A549 (cell line): ENCODE measurements around the gene TCERG1L.

Experiments used
- CHD2 ChIP-seq: fragments of 150-350 bp; IDR thresholded peaks from 2 replicates; pipeline ENCODE4 v1.6.1; 2014; ENCODE audit warnings: low read length; ENCODE audit not compliant: partially characterized antibody
- CHD4 ChIP-seq: fragments of 200-600 bp; sonication (generic); IDR thresholded peaks from 2 replicates; pipeline ENCODE4 v1.6.1; 2016; ENCODE audit warnings: antibody characterized with exemption, mild to moderate bottlenecking, borderline replicate concordance
- CTCF ChIP-seq: fragments of >200 bp; sonication (Bioruptor Twin); formaldehyde crosslinking; IDR thresholded peaks from 3 replicates; pipeline ENCODE4 v1.5.1; 2016
- E2F6 ChIP-seq: IDR thresholded peaks from 2 replicates; pipeline ENCODE4 v1.6.1; 2012; ENCODE audit warnings: low read depth, borderline replicate concordance
- EP300 ChIP-seq, 2 experiments: fragments of >200 bp; sonication (Bioruptor Twin); formaldehyde crosslinking; IDR thresholded peaks; 2 replicates in 1 of 2; 3 replicates in 1 of 2; pipeline ENCODE4 v1.6.1; 2016 to 2017
- ESRRA ChIP-seq: fragments of 150-350 bp; IDR thresholded peaks from 2 replicates; pipeline ENCODE4 v1.6.1; 2014; ENCODE audit warnings: mild to moderate bottlenecking, low read length, borderline replicate concordance
- MYC ChIP-seq: IDR thresholded peaks from 2 replicates; pipeline ENCODE4 v1.6.1; 2012; ENCODE audit warnings: mild to moderate bottlenecking, inconsistent platforms, low read length, improper control_type of control experiment, borderline replicate concordance
- PHF8 ChIP-seq: fragments of 200-600 bp; sonication (generic); IDR thresholded peaks from 2 replicates; pipeline ENCODE4 v1.6.1; 2016; ENCODE audit warnings: low read depth, mild to moderate bottlenecking, antibody characterized with exemption, moderate library complexity, borderline replicate concordance
- POLR2A ChIP-seq: IDR thresholded peaks from 2 replicates; pipeline ENCODE4 v1.6.1; 2012; ENCODE audit warnings: mild to moderate bottlenecking, low read length
- RAD21 ChIP-seq, 2 experiments: fragments of >200 bp in 1 of 2; sonication (Bioruptor Twin) in 1 of 2; formaldehyde crosslinking in 1 of 2; IDR thresholded peaks in 1 of 2; conservative IDR thresholded peaks in 1 of 2; 2 replicates in 1 of 2; 3 replicates in 1 of 2; pipeline ENCODE4 v1.6.1; 2012 to 2018; ENCODE audit warnings: inconsistent platforms in 1 of 2
- REST ChIP-seq: fragments of 200-600 bp; sonication (generic); IDR thresholded peaks from 2 replicates; pipeline ENCODE4 v1.6.1; 2016; ENCODE audit warnings: antibody characterized with exemption, mild to moderate bottlenecking, moderate library complexity
- TFCP2L1 ChIP-seq: fragments of 250-450 bp; sonication (Bioruptor Pico); IDR thresholded peaks from 2 replicates; pipeline ENCODE4 v1.5.0; 2021; ENCODE audit warnings: mild to moderate bottlenecking
- USF2 ChIP-seq: fragments of 450-650 bp; IDR thresholded peaks from 2 replicates; pipeline ENCODE4 v1.6.1; 2014; ENCODE audit warnings: antibody characterized with exemption

GRCh38 chr10:131162211-131162610, 149.3 kb downstream of the TCERG1L start:
- TF ChIP-seq EP300 (IDR thresholded peaks at IDR 0.05) (no peak), CTCF (no peak), REST (no peak), POLR2A (no peak), PHF8 (no peak), E2F6 (no peak), ESRRA (no peak), USF2 (no peak), CHD2 (no peak), MYC (no peak), CHD4 (no peak), RAD21 (conservative IDR thresholded peaks at IDR 0.05 in 1 of 2, IDR thresholded peaks at IDR 0.05 in 1 of 2) (no peak), TFCP2L1 (no peak)
